RWPE2 (cell line): ENCODE measurements around the gene IL31RA.
A peak's percentile ranks its signal among the peaks of the same experiment; 100 is the strongest.
"Not testable (repeated sequence)": the region's sequence is repeated elsewhere in the genome, so short reads cannot be mapped to it uniquely, and the experiment has no call there.

Experiments
- ATAC-seq: fragments of 200-7000 bp; cut with Tn5 transposase; 3 replicates; pipeline ENCODE4 v1.9.1; 2021; ENCODE audit warnings: low read depth
- DNase-seq: peaks from one replicate; pipeline ENCODE4 v3.0.0-alpha.2; 2020; ENCODE audit warnings: low spot score
- H3K27ac ChIP-seq: fragments of 450-650 bp; 2 replicates; pipeline ENCODE4 v1.5.1; 2017; ENCODE audit warnings: mild to moderate bottlenecking; ENCODE audit not compliant: poor library complexity, severe bottlenecking
- H3K27me3 ChIP-seq: fragments of 250-450 bp; sonication (Bioruptor Pico); 2 replicates; pipeline ENCODE4 v1.5.1; 2021; ENCODE audit warnings: mild to moderate bottlenecking, moderate library complexity; ENCODE audit not compliant: insufficient read depth, poor library complexity, severe bottlenecking
- H3K36me3 ChIP-seq: fragments of 250-450 bp; sonication (Bioruptor Pico); 2 replicates; pipeline ENCODE4 v1.5.1; 2020; ENCODE audit warnings: low read depth, mild to moderate bottlenecking, moderate library complexity
- H3K4me1 ChIP-seq: fragments of 250-450 bp; sonication (Bioruptor Pico); 2 replicates; pipeline ENCODE4 v1.5.1; 2021; ENCODE audit warnings: mild to moderate bottlenecking, moderate library complexity; ENCODE audit not compliant: insufficient read depth, poor library complexity, severe bottlenecking
- H3K4me3 ChIP-seq: fragments of 250-450 bp; sonication (Bioruptor Pico); 2 replicates; pipeline ENCODE4 v1.5.1; 2021; ENCODE audit warnings: mild to moderate bottlenecking, moderate library complexity; ENCODE audit not compliant: severe bottlenecking
- H3K9me3 ChIP-seq: fragments of 250-450 bp; sonication (Bioruptor Pico); 2 replicates; pipeline ENCODE4 v1.5.1; 2021; ENCODE audit warnings: mild to moderate bottlenecking, moderate library complexity; ENCODE audit not compliant: severe bottlenecking
- TF ChIP-seq, protein P1 (sequence below): fragments of 450-650 bp; IDR thresholded peaks from one replicate; pipeline ENCODE4 v1.5.1; 2017; ENCODE audit warnings: mild to moderate bottlenecking, moderate library complexity; ENCODE audit not compliant: poor library complexity, severe bottlenecking

Gene IL31RA

GRCh38 chr5:55934720-55935119, 83.6 kb downstream of the IL31RA start:
- no peak for DNase-seq
- H3K27me3 ChIP-seq: no peaks in the 10 kb centered on the region
- no peak overlapping the region for H3K27ac ChIP-seq
- ATAC-seq: no peak
- no peaks in the 10 kb centered on the region for H3K9me3 ChIP-seq
- H3K4me1 ChIP-seq: no peaks in the 10 kb centered on the region
- H3K36me3 ChIP-seq: peaks cover 21% of the 10 kb centered on the region
- H3K4me3 ChIP-seq: no peak overlapping the region
- TF ChIP-seq, protein P1, sequence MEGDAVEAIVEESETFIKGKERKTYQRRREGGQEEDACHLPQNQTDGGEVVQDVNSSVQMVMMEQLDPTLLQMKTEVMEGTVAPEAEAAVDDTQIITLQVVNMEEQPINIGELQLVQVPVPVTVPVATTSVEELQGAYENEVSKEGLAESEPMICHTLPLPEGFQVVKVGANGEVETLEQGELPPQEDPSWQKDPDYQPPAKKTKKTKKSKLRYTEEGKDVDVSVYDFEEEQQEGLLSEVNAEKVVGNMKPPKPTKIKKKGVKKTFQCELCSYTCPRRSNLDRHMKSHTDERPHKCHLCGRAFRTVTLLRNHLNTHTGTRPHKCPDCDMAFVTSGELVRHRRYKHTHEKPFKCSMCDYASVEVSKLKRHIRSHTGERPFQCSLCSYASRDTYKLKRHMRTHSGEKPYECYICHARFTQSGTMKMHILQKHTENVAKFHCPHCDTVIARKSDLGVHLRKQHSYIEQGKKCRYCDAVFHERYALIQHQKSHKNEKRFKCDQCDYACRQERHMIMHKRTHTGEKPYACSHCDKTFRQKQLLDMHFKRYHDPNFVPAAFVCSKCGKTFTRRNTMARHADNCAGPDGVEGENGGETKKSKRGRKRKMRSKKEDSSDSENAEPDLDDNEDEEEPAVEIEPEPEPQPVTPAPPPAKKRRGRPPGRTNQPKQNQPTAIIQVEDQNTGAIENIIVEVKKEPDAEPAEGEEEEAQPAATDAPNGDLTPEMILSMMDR: no peak

GRCh38 chr5:55935371-55935770, 84.2 kb downstream of the IL31RA start:
- Histone ChIP-seq H3K4me1 (no peaks in the 10 kb centered on the region), H3K9me3 (no peaks in the 10 kb centered on the region), H3K36me3 (peaks cover 26% of the 10 kb centered on the region), H3K27ac (no peak overlapping the region), H3K4me3 (no peak overlapping the region), H3K27me3 (no peaks in the 10 kb centered on the region)
- ATAC-seq: no peak
- no peak for DNase-seq
- TF ChIP-seq, protein P1: no peak

GRCh38 chr5:55936100-55936693, 85.0 kb downstream of the IL31RA start:
- ATAC-seq: peak; percentile 81
- H3K36me3 ChIP-seq: peaks cover 34% of the 10 kb centered on the region

DNA sequence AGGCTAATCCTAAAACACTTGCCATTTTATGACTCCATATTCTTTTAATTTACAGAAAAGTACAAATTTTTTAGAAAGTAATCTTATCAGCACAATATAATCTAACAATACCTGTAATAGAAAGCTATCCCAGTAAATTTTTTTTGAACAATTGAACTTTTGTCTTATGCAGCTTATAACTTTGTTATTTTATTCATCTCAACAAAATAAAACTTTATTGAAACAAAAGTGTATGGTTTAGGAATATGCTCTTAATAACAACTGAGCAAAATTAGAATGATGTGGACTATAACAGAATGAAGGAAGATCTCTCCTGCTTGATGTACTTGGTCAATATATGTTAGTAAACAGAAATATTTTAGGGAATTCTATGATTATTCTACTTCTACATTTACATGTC, 86.4 kb downstream of the IL31RA start:
- H3K36me3 ChIP-seq: peaks cover 48% of the 10 kb centered on the region
- H3K9me3 ChIP-seq, DNase-seq, ATAC-seq, H3K4me1 ChIP-seq, H3K27ac ChIP-seq, H3K27me3 ChIP-seq, H3K4me3 ChIP-seq: not testable (repeated sequence)

More at GRCh38 chr5:55936100-55936693, 85.0 kb downstream of the IL31RA start:
- H3K27me3 ChIP-seq: no peaks in the 10 kb centered on the region
- TF ChIP-seq, protein P1: peak; percentile 99
- no peak overlapping the region for H3K4me3 ChIP-seq
- no peaks in the 10 kb centered on the region for H3K9me3 ChIP-seq
- no peaks in the 10 kb centered on the region for H3K4me1 ChIP-seq
- DNase-seq: no peak
- no peak overlapping the region for H3K27ac ChIP-seq

DNA sequence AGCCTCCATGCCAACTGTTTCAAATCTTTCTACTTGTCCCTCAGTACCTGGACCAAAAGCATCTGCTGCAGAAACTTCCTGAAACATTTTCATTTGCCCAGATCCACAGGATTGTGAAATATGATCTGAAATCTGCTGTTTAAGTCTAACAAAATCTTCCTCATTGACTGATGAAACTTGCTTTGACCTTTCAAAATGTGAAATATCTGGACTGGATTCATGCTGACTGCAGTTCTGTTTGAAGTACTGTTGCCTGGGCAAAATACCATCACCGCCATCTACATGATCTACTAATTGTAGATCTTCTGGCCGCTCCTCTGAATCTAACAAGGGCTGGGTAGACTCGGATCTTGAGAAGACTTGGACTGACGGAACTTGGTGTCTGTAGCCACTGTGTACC, 90.0 kb downstream of the IL31RA start:
- H3K36me3 ChIP-seq: peaks cover 71% of the 10 kb centered on the region
- not testable (repeated sequence) for ATAC-seq, H3K27ac ChIP-seq, DNase-seq, H3K9me3 ChIP-seq, H3K27me3 ChIP-seq, H3K4me3 ChIP-seq, H3K4me1 ChIP-seq

DNA sequence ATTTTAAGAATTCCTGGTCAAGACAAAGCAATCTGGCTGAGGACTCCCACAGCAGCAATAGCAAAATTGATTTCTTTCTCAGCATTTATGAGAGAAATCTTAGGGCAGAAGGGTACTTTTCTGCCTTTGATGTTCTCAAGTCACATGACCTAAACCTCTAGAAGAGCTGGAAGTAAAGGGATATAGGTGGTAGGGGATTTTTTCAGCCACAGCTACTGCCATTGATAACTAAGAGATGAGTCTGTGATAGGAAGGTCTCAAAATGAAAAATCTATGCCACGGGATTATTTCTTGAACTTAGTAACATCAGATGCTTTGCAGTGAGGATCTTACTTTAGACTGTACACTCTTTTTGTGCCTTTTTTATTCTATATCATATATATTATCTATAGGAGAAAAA, 108.1 kb downstream of the IL31RA start:
- H3K4me3 ChIP-seq: no peak overlapping the region

More for the DNA sequence above, 108.1 kb downstream of the IL31RA start:
- no peak for ATAC-seq
- Histone ChIP-seq H3K4me1 (no peaks in the 10 kb centered on the region), H3K36me3 (peaks cover 70% of the 10 kb centered on the region), H3K27me3 (no peaks in the 10 kb centered on the region), H3K9me3 (no peaks in the 10 kb centered on the region), H3K27ac (no peak overlapping the region)
- DNase-seq: no peak
- TF ChIP-seq, protein P1: no peak
